ENCODE data around the gene GPC5. TPM values are rescaled to one million over a fixed set of nuclear protein-coding genes. Genes with fewer than 3 reads are reported as not detected.

GPC5 gene
- total RNA-seq, 1 donor from 2014 or later: 2.5 TPM

DNA sequence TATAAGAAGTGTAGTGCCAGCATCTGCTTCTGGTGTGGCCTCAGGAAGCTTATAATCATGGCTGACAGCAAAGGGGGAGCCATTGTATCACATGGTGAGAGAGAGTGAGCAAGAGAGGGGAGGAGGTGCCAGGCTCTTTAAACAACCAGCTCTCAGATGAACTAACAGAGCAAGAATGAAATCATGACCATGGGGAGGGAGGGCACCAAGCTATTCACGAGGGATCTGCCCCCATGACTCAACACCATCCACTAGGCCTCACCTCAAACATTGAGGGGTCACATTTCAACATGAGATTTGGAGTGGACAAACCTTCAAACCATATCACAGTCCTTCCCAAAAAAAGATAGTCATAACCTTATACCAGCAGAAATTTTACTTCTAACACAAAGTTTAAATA lies 174.0 kb downstream of the GPC5 start:
- Mint-ChIP-seq H3K4me1 (peaks cover 4% of the 10 kb centered on the region), H3K9me3 (no peaks in the 10 kb centered on the region), H3K27me3 (ENCODE audit: low read depth) (peaks cover 1% of the 10 kb centered on the region), H3K36me3 (no peaks in the 10 kb centered on the region), H3K4me3 (no peak overlapping the region), H3K27ac (no peak overlapping the region)
- TF ChIP-seq, protein P1, sequence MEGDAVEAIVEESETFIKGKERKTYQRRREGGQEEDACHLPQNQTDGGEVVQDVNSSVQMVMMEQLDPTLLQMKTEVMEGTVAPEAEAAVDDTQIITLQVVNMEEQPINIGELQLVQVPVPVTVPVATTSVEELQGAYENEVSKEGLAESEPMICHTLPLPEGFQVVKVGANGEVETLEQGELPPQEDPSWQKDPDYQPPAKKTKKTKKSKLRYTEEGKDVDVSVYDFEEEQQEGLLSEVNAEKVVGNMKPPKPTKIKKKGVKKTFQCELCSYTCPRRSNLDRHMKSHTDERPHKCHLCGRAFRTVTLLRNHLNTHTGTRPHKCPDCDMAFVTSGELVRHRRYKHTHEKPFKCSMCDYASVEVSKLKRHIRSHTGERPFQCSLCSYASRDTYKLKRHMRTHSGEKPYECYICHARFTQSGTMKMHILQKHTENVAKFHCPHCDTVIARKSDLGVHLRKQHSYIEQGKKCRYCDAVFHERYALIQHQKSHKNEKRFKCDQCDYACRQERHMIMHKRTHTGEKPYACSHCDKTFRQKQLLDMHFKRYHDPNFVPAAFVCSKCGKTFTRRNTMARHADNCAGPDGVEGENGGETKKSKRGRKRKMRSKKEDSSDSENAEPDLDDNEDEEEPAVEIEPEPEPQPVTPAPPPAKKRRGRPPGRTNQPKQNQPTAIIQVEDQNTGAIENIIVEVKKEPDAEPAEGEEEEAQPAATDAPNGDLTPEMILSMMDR (IDR thresholded peaks at IDR 0.05; ENCODE audit: unreplicated experiment): no peak
- DNase-seq (ENCODE audit: low spot score in 2 of 2, unreplicated experiment in 2 of 2): no peak

DNA sequence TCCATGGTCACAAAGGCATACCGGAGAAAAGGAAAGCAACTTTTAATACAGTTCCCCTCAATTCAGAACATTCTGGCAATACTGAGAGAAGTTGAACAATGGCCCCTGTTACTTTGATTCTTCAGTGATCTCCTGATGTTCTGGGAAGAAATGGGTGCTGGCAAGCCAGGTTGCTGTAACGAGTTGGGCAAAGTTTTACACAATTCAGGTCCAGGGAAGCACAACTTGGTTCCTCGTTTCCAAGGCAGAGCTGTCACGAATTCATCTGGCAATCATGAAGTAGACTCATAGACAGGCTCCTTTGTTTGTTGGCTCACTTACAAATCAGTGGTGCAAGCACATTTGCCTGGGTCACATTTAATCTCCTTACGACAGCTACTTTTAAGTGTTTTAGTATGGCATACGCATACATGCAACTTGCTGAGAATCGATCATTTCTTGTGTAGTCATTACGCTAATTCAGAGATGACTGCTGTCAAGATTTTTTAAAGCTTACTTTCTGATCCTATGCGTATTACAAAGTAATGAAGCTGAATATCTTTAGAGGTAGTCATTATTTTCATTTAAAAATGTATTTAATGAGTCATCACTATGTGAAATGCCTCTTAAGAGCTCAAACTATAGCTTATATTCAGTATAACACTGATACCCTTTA lies 174.7 kb downstream of the GPC5 start:
- DNase-seq (ENCODE audit: low spot score in 2 of 2, unreplicated experiment in 2 of 2): no peak
- H3K4me3 Mint-ChIP-seq: no peak overlapping the region
- TF ChIP-seq, protein P1 (IDR thresholded peaks at IDR 0.05; ENCODE audit: unreplicated experiment): no peak
- peaks cover 2% of the 10 kb centered on the region for H3K9me3 Mint-ChIP-seq
- H3K27me3 Mint-ChIP-seq (ENCODE audit: low read depth): peaks cover 1% of the 10 kb centered on the region
- no peaks in the 10 kb centered on the region for H3K36me3 Mint-ChIP-seq
- H3K4me1 Mint-ChIP-seq: peaks cover 3% of the 10 kb centered on the region
- no peak overlapping the region for H3K27ac Mint-ChIP-seq

DNA sequence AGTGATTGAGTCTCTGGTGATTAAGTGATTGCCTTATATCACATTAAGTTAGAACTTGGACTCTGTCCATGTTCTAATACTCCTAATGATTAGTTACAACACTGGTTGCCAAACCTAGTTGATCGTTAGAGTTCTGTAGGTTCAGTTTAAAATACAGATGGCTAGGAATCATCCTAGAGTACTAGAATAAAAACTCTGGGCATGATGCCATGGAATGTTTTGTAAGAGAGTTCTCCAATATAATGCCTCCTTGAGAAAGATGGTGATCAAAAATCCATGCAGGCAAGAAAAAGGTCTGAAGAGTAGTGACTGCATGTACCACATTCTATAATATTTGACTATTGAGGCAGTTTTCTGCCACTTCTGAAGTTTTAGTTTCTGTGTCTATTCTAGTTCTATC lies 176.3 kb downstream of the GPC5 start:
- peaks cover 1% of the 10 kb centered on the region for H3K27me3 Mint-ChIP-seq (ENCODE audit: low read depth)
- H3K27ac Mint-ChIP-seq: no peak overlapping the region
- TF ChIP-seq, protein P1 (IDR thresholded peaks at IDR 0.05; ENCODE audit: unreplicated experiment): no peak
- H3K4me1 Mint-ChIP-seq: no peaks in the 10 kb centered on the region
- peaks cover 3% of the 10 kb centered on the region for H3K9me3 Mint-ChIP-seq
- no peaks in the 10 kb centered on the region for H3K36me3 Mint-ChIP-seq
- no peak overlapping the region for H3K4me3 Mint-ChIP-seq
- no peak for DNase-seq (ENCODE audit: low spot score in 2 of 2, unreplicated experiment in 2 of 2)

DNA sequence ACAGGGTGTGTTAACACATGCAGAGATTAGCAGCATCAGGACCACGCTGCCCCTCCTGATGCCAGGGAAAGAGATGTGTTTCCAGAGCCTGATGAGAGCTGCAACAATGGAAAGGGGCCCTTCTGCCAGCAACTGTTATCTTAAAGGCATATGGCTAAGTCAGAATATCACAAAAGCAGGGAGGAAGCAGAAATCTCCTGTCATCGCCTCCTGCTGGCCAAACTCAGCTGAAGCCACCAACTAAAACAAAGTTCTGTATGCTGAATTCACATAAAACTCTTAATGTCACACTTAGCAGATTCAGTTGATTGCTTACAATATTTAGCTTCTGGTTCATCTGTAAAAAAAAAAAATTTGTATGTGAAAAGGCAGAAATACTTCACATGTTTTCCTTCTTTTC lies 178.2 kb downstream of the GPC5 start:
- peaks cover 6% of the 10 kb centered on the region for H3K9me3 Mint-ChIP-seq

DNA sequence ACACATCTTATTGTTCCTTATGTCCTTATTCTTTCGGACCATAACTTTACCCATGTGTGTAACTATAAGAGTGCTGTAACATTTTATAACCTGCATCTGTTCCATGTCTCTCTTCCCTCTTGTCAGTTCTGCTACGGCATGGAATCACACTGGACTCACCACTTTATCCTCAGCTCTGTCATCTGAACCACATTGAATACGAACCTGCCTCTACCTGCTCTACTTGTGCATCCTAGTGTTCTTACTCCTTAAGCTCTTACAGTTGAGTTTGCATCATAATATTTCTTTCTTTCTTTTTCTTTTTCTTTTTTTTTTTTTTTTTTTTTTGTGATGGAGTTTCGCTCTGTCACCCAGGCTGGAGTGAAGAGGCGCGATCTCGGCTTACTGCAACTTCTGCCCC lies 180.9 kb downstream of the GPC5 start:
- Mint-ChIP-seq H3K27me3 (ENCODE audit: low read depth) (no peaks in the 10 kb centered on the region), H3K36me3 (no peaks in the 10 kb centered on the region), H3K4me1 (no peaks in the 10 kb centered on the region), H3K9me3 (peaks cover 6% of the 10 kb centered on the region), H3K4me3 (no peak overlapping the region), H3K27ac (no peak overlapping the region)
- no peak for DNase-seq (ENCODE audit: low spot score in 2 of 2, unreplicated experiment in 2 of 2)
- TF ChIP-seq, protein P1 (IDR thresholded peaks at IDR 0.05; ENCODE audit: unreplicated experiment): no peak

More for the DNA sequence above, 178.2 kb downstream of the GPC5 start:
- DNase-seq (ENCODE audit: low spot score in 2 of 2, unreplicated experiment in 2 of 2): no peak
- Mint-ChIP-seq H3K36me3 (no peaks in the 10 kb centered on the region), H3K4me1 (no peaks in the 10 kb centered on the region), H3K4me3 (no peak overlapping the region), H3K27me3 (ENCODE audit: low read depth) (no peaks in the 10 kb centered on the region), H3K27ac (no peak overlapping the region)
- TF ChIP-seq, protein P1 (IDR thresholded peaks at IDR 0.05; ENCODE audit: unreplicated experiment): peak; percentile 13
